Naive B cell (primary cell): Measurements from ENCODE around the gene KAZN. TPM values are rescaled to one million over a fixed set of nuclear protein-coding genes. Genes with fewer than 3 reads are reported as not detected.

Experiments used
- ATAC-seq, 2 donors: fragments of 150-1000 bp; cut with Tn5 transposase; 2 replicates each; pipeline ENCODE4 v1.10.0; 2021; ENCODE audit warnings: low read depth in 2 of 2, mild to moderate bottlenecking in 2 of 2, moderate library complexity in 2 of 2
- DNase-seq: peaks from one replicate; pipeline ENCODE4 v3.0.0; 2022
- H3K27ac Mint-ChIP-seq, 6 donors: one replicate each; pipeline ENCODE4 v1.8.0; 2020 to 2022; ENCODE audit warnings: mild to moderate bottlenecking in 6 of 6, mixed read lengths in 6 of 6, moderate library complexity in 5 of 6, inconsistent platforms in 2 of 6
- H3K27me3 Mint-ChIP-seq, 3 donors: one replicate each; pipeline ENCODE4 v1.8.0; 2021 to 2022; ENCODE audit warnings: mixed read lengths in 3 of 3, mild to moderate bottlenecking in 1 of 3
- H3K36me3 Mint-ChIP-seq, 2 donors: one replicate each; pipeline ENCODE4 v1.8.0; 2020 to 2022; ENCODE audit warnings: mixed read lengths in 2 of 2, inconsistent platforms in 1 of 2, mild to moderate bottlenecking in 1 of 2
- H3K4me1 Mint-ChIP-seq, 3 donors: one replicate each; pipeline ENCODE4 v1.8.0; 2020 to 2022; ENCODE audit warnings: mixed read lengths in 3 of 3, inconsistent platforms in 1 of 3, mild to moderate bottlenecking in 1 of 3, moderate library complexity in 1 of 3
- H3K4me3 Mint-ChIP-seq, 8 donors: one replicate each; pipeline ENCODE4 v1.8.0; 2020 to 2022; ENCODE audit warnings: mild to moderate bottlenecking in 8 of 8, mixed read lengths in 8 of 8, moderate library complexity in 8 of 8, inconsistent platforms in 2 of 8
- H3K9me3 Mint-ChIP-seq, 7 donors: one replicate each; pipeline ENCODE4 v1.8.0; 2020 to 2022; ENCODE audit warnings: mixed read lengths in 7 of 7, mild to moderate bottlenecking in 5 of 7, inconsistent platforms in 2 of 7, moderate library complexity in 1 of 7
- polyA plus RNA-seq, 6 donors: library from polyadenylated mRNA; unstranded; fragments of 300-500 nt; fragmentation: Illumina TruSeq; gene quantifications; one replicate each; pipeline ENCODE4 v1.2.3, GENCODE V29; 2021; ENCODE audit warnings: low read depth in 6 of 6

The KAZN gene
- polyA plus RNA-seq, 6 donors from 2014 or later, result 0.16 TPM; not detected in 5

DNA sequence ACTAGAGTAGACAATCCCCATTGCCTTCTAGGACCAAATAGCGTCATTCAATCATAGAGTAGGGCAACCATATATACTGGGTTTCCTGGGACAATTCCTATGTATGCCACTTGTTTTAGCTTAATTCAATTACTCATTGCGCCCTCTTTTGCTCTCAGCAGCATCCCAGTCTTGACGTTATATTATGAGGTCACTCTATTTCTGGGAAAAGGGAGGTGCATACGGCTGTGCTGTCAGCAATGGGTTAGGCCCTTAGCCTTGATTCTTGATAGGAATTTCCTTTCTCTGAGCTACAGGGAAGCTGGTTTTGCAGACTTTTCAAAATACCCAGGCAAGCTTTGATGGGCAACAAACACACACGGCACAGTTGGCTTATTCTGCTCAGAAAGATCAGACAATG lies 4.4 kb upstream of the KAZN start:
- H3K4me3 Mint-ChIP-seq, result no peak overlapping the region
- H3K4me1 Mint-ChIP-seq, result peaks cover 0 to 4% (median 0%) of the 10 kb centered on the region in 3 donors
- DNase-seq (no peak), ATAC-seq (no peak)
- peaks cover 0 to 9% (median 4%) of the 10 kb centered on the region in 7 donors for H3K9me3 Mint-ChIP-seq
- no peak overlapping the region for H3K27ac Mint-ChIP-seq
- H3K36me3 Mint-ChIP-seq, result no peaks in the 10 kb centered on the region
- H3K27me3 Mint-ChIP-seq, result peaks cover 59 to 77% (median 66%) of the 10 kb centered on the region in 3 donors

DNA sequence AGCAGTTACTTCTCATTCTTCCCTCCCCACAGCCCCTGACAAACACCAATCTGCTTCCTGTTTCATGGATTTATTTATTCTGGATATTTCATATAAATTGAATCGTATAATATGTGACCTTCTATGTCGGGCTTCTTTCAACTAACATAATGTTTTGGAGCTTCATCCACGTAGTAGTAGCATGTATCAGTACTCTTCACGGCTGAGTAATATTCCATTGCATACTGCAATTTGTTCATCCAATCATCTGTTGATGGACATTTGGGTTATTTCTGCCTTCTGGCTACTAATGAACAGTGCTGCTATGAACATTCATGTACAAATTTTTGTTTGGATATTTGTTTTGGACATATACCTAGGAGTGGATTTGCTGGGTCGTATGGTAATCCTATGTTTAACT lies 1.9 kb upstream of the KAZN start:
- DNase-seq (no peak), ATAC-seq (no peak)
- H3K4me3 Mint-ChIP-seq, result no peak overlapping the region
- peaks cover 5 to 17% (median 14%) of the 10 kb centered on the region in 3 donors for H3K4me1 Mint-ChIP-seq
- H3K27me3 Mint-ChIP-seq, result peaks cover 60 to 79% (median 70%) of the 10 kb centered on the region in 3 donors
- H3K36me3 Mint-ChIP-seq, result no peaks in the 10 kb centered on the region
- peaks cover 0 to 9% (median 4%) of the 10 kb centered on the region in 7 donors for H3K9me3 Mint-ChIP-seq
- H3K27ac Mint-ChIP-seq, result no peak overlapping the region

GRCh38 chr1:14597343-14598006 lies 1.0 kb upstream of the KAZN start:
- peaks cover 5 to 17% (median 15%) of the 10 kb centered on the region in 3 donors for H3K4me1 Mint-ChIP-seq
- ATAC-seq (no peak), DNase-seq (no peak)
- no peaks in the 10 kb centered on the region for H3K36me3 Mint-ChIP-seq
- peaks cover 57 to 79% (median 70%) of the 10 kb centered on the region in 3 donors for H3K27me3 Mint-ChIP-seq
- H3K27ac Mint-ChIP-seq, result peak overlapping the region in 1 of 6 donors; percentile 67
- peak overlapping the region in 3 of 8 donors; percentile 4 to 57 (median 18) for H3K4me3 Mint-ChIP-seq
- peaks cover 0 to 9% (median 4%) of the 10 kb centered on the region in 7 donors for H3K9me3 Mint-ChIP-seq

- peak overlapping the region in 3 of 8 donors; percentile 4 to 42 (median 18) for H3K4me3 Mint-ChIP-seq
- peaks cover 0 to 9% (median 4%) of the 10 kb centered on the region in 7 donors for H3K9me3 Mint-ChIP-seq
- H3K4me1 Mint-ChIP-seq, result peaks cover 5 to 17% (median 15%) of the 10 kb centered on the region in 3 donors
- DNase-seq (no peak), ATAC-seq (no peak)
- H3K27me3 Mint-ChIP-seq, result peaks cover 61 to 77% (median 67%) of the 10 kb centered on the region in 3 donors
- H3K27ac Mint-ChIP-seq, result peak overlapping the region in 1 of 6 donors; percentile 67
- no peaks in the 10 kb centered on the region for H3K36me3 Mint-ChIP-seq
Observed at GRCh38 chr1:14598007-14598497, 433 bp upstream of the KAZN start.

- H3K27me3 Mint-ChIP-seq, result peaks cover 63 to 79% (median 68%) of the 10 kb centered on the region in 3 donors
- DNase-seq (no peak), ATAC-seq (no peak)
- H3K27ac Mint-ChIP-seq, result peak overlapping the region in 1 of 6 donors; percentile 86
- H3K4me3 Mint-ChIP-seq, result peak overlapping the region; percentile 33 to 82 (median 64)
- no peaks in the 10 kb centered on the region for H3K36me3 Mint-ChIP-seq
- peaks cover 5 to 17% (median 15%) of the 10 kb centered on the region in 3 donors for H3K4me1 Mint-ChIP-seq
- peaks cover 0 to 9% (median 3%) of the 10 kb centered on the region in 7 donors for H3K9me3 Mint-ChIP-seq
Observed at GRCh38 chr1:14599183-14599791, 802 bp downstream of the KAZN start.

DNA sequence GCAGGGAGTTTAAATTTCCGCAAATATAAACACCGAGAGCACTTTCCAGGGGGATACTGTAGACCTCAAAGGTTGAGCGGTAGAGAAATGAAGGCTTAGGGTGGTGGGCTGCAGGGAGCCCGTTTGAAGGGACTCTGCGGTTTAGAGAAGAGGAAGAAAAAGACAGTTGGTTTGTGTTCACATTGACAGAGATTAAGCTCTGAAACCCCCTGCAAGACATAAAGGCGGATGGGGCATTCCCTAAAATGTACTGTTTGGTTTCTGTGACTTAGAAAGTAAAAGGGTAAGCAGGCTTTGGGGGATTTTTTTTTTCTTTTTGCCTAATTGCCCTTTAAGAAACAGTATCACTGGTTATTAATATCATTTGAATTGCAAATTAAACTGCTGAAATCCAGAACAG lies 1.3 kb downstream of the KAZN start:
- peaks cover 62 to 79% (median 73%) of the 10 kb centered on the region in 3 donors for H3K27me3 Mint-ChIP-seq

GRCh38 chr1:14600405-14601112 lies 2.1 kb downstream of the KAZN start:
- peaks cover 5 to 17% (median 15%) of the 10 kb centered on the region in 3 donors for H3K4me1 Mint-ChIP-seq
- H3K36me3 Mint-ChIP-seq, result no peaks in the 10 kb centered on the region
- H3K27me3 Mint-ChIP-seq, result peaks cover 62 to 86% (median 81%) of the 10 kb centered on the region in 3 donors
- DNase-seq, result no peak
- peak overlapping the region in 1 of 8 donors; percentile 75 for H3K4me3 Mint-ChIP-seq
- ATAC-seq, result no peak
- H3K9me3 Mint-ChIP-seq, result peaks cover 0 to 9% (median 3%) of the 10 kb centered on the region in 7 donors
- H3K27ac Mint-ChIP-seq, result peak overlapping the region in 1 of 6 donors; percentile 43

More for the DNA sequence above, 1.3 kb downstream of the KAZN start:
- Mint-ChIP-seq H3K4me3 (peak overlapping the region in 7 of 8 donors; percentile 33 to 82 (median 73)), H3K27ac (peak overlapping the region in 1 of 6 donors; percentile 86), H3K4me1 (peaks cover 5 to 17% (median 15%) of the 10 kb centered on the region in 3 donors), H3K9me3 (peaks cover 0 to 9% (median 3%) of the 10 kb centered on the region in 7 donors), H3K36me3 (no peaks in the 10 kb centered on the region)
- ATAC-seq, result peak; percentile 41 to 47
- peak; percentile 5 for DNase-seq

GRCh38 chr1:14602136-14602535 lies 3.7 kb downstream of the KAZN start:
- ATAC-seq (no peak), DNase-seq (no peak)
- Mint-ChIP-seq H3K4me3 (no peak overlapping the region), H3K9me3 (peaks cover 0 to 1% (median 0%) of the 10 kb centered on the region in 7 donors), H3K36me3 (no peaks in the 10 kb centered on the region), H3K27me3 (peaks cover 48 to 81% (median 68%) of the 10 kb centered on the region in 3 donors), H3K27ac (no peak overlapping the region), H3K4me1 (peaks cover 5 to 17% (median 15%) of the 10 kb centered on the region in 3 donors)

- H3K9me3 Mint-ChIP-seq, result no peaks in the 10 kb centered on the region
- DNase-seq (no peak), ATAC-seq (no peak)
- no peak overlapping the region for H3K27ac Mint-ChIP-seq
- H3K27me3 Mint-ChIP-seq, result peaks cover 39 to 68% (median 57%) of the 10 kb centered on the region in 3 donors
- H3K4me1 Mint-ChIP-seq, result peaks cover 5 to 15% (median 13%) of the 10 kb centered on the region in 3 donors
- no peak overlapping the region for H3K4me3 Mint-ChIP-seq
- H3K36me3 Mint-ChIP-seq, result no peaks in the 10 kb centered on the region
Observed at GRCh38 chr1:14603645-14604044, 5.2 kb downstream of the KAZN start.

DNA sequence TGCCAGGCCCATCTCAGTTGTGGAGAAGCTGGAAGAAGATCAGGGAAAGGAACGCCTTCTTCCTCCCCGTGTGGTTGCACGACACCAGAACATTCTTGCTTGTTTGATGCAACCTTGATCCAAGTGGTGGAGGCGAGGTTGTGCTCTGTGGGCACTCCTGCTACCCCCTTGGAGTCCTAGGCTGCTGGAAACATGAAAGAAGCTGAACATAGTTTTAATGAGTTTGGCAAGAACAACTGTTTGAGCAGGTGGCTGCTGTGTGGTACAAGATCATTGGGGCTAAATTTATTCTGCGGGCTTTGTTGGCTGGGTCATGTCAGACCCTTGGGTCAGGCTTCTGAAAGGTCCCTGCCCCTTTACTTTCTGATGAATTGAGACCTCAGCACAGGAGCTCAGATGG lies 5.9 kb downstream of the KAZN start:
- ATAC-seq (no peak), DNase-seq (no peak)
- Mint-ChIP-seq H3K4me1 (peaks cover 5 to 15% (median 11%) of the 10 kb centered on the region in 3 donors), H3K27ac (peak overlapping the region in 1 of 6 donors; percentile 16), H3K4me3 (no peak overlapping the region), H3K9me3 (no peaks in the 10 kb centered on the region), H3K27me3 (peaks cover 38 to 65% (median 55%) of the 10 kb centered on the region in 3 donors), H3K36me3 (no peaks in the 10 kb centered on the region)

DNA sequence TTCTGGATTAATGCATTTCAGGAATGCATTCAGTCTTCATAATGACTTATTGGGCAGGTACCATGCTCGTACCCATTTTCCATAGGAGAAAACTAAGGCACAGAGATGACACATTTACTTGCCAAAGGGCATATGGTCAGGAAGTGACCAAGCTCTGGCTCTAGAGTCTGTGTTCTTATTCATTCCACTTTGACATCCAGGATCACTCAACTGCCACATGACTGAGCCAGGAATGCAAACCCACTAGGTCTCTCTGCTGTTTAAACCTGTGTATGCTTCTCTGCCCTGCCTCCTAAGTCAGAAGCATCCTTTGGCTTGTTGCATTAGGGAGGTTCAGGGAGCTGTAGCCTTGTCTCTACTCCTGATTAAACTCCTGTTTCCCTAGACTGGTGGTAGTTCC lies 7.5 kb downstream of the KAZN start:
- Mint-ChIP-seq H3K36me3 (no peaks in the 10 kb centered on the region), H3K27ac (no peak overlapping the region), H3K27me3 (peaks cover 23 to 50% (median 39%) of the 10 kb centered on the region in 3 donors), H3K9me3 (peaks cover 0 to 2% (median 0%) of the 10 kb centered on the region in 7 donors), H3K4me1 (peaks cover 0 to 4% (median 0%) of the 10 kb centered on the region in 3 donors), H3K4me3 (no peak overlapping the region)
- DNase-seq (no peak), ATAC-seq (no peak)

- Mint-ChIP-seq H3K27me3 (peaks cover 16 to 43% (median 32%) of the 10 kb centered on the region in 3 donors), H3K27ac (no peak overlapping the region), H3K4me3 (no peak overlapping the region), H3K9me3 (peaks cover 0 to 2% (median 0%) of the 10 kb centered on the region in 7 donors), H3K4me1 (peaks cover 0 to under 1% (median 0%) of the 10 kb centered on the region in 3 donors), H3K36me3 (no peaks in the 10 kb centered on the region)
- DNase-seq (no peak), ATAC-seq (no peak)
Observed at GRCh38 chr1:14606632-14607031, 8.1 kb downstream of the KAZN start.

DNA sequence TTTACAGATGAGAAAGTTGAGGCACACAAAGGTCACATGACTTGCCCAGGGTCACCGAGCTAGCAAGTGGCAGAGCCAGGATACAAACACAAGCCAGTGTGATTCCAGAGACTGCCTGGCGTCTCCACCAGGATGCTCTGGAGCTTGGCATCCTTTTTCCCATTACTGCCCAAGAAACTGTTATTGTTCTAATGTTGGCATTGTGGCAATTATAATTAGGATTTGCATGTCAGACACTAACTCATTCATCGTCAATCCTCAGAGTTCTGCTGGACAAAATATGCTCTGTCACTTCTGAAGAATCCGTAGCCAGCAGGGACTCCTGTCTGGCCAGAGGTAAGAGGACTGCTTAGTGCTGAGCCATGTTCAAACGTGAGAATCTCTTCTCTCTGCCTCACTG lies 8.8 kb downstream of the KAZN start:
- no peak for DNase-seq

More for the DNA sequence above, 8.8 kb downstream of the KAZN start:
- ATAC-seq, result no peak
- H3K36me3 Mint-ChIP-seq, result no peaks in the 10 kb centered on the region
- H3K4me3 Mint-ChIP-seq, result no peak overlapping the region
- H3K9me3 Mint-ChIP-seq, result peaks cover 0 to 2% (median 0%) of the 10 kb centered on the region in 7 donors
- H3K4me1 Mint-ChIP-seq, result no peaks in the 10 kb centered on the region
- peaks cover 14 to 38% (median 26%) of the 10 kb centered on the region in 3 donors for H3K27me3 Mint-ChIP-seq
- H3K27ac Mint-ChIP-seq, result no peak overlapping the region
